HCT116 (cell line): ENCODE measurements around the gene ZNF837. TPM values are rescaled to one million over a fixed set of nuclear protein-coding genes. Genes with fewer than 3 reads are reported as not detected.

Experiments
- ATAC-seq: fragments of 200-7000 bp; cut with Tn5 transposase; 2 replicates; pipeline ENCODE4 v1.9.1; 2020; ENCODE audit warnings: mild to moderate bottlenecking, moderate library complexity
- BruUV-seq: library from RNA; stranded (reverse); fragments of 400-500 nt; replicated peaks from 2 replicates; lab custom pipeline; 2021; lab: Mats Ljungman, UMichigan
- CTCF ChIA-PET: fragments of 300-600 bp; sonication (Branson Sonifier 250); formaldehyde crosslinking; loops from one replicate; lab custom pipeline; 2021; ENCODE audit warnings: antibody characterized with exemption; lab: Charles Lee
- POLR2A ChIA-PET: fragments of 300-600, 350-600 bp; sonication (Branson Sonifier 250); formaldehyde crosslinking; loops from one replicate; lab custom pipeline; 2021; ENCODE audit warnings: antibody characterized with exemption; lab: Charles Lee
- RAD21 ChIA-PET, 2 experiments: fragments of 300-600 bp; sonication (Branson Sonifier 250); formaldehyde crosslinking; loops; one replicate each; lab custom pipeline; 2023; ENCODE audit warnings: low total read pairs in 2 of 2; ENCODE audit not compliant: uncharacterized antibody in 2 of 2, unreplicated experiment in 2 of 2, low non-redundant PET in 1 of 2; lab: Charles Lee
- DNase-seq: peaks from one replicate; pipeline ENCODE4 v3.0.0-alpha.2; 2010; ENCODE audit warnings: low read depth, low spot score
- H2AFZ ChIP-seq: fragments of 200-600 bp; shearing (Covaris generic), sonication (generic); 2 replicates; pipeline ENCODE4 v1.6.1; 2017; ENCODE audit warnings: low read depth, mixed run types, mixed read lengths, antibody characterized with exemption, low read length; ENCODE audit not compliant: poor library complexity, severe bottlenecking
- H3K27ac ChIP-seq: 2 replicates; pipeline ENCODE4 v1.5.1; 2012; ENCODE audit warnings: low read depth, low read length
- H3K27me3 ChIP-seq: fragments of 200-600 bp; sonication (generic); 2 replicates; pipeline ENCODE4 v1.6.1; 2016; ENCODE audit warnings: mixed run types, low read length, mixed read lengths; ENCODE audit not compliant: insufficient read depth
- H3K36me3 ChIP-seq, 2 experiments: fragments of 200-500 bp in 1 of 2; fragments of 200-600 bp in 1 of 2; sonication (Bioruptor generic) in 1 of 2; sonication (generic) in 1 of 2; 2 replicates each; pipeline versions ENCODE4 v1.5.1 to v1.6.1; 2014 to 2016; ENCODE audit warnings: low read length in 2 of 2, inconsistent platforms in 1 of 2, mixed read lengths in 1 of 2, mixed run types in 1 of 2; ENCODE audit not compliant: insufficient read depth in 2 of 2, control insufficient read depth in 1 of 2
- H3K4me1 ChIP-seq, 2 experiments: fragments of 200-600 bp in 1 of 2; sonication (generic) in 1 of 2; 2 replicates each; pipeline versions ENCODE4 v1.5.1 to v1.6.1; 2012 to 2017; ENCODE audit warnings: low read length in 2 of 2, inconsistent platforms in 1 of 2, mild to moderate bottlenecking in 1 of 2, mixed read lengths in 1 of 2, mixed run types in 1 of 2, moderate library complexity in 1 of 2; ENCODE audit not compliant: insufficient read depth in 2 of 2, control insufficient read depth in 1 of 2
- H3K4me2 ChIP-seq: fragments of 200-600 bp; sonication (generic); 2 replicates; pipeline ENCODE4 v1.6.1; 2017; ENCODE audit warnings: mixed run types, low read length, mixed read lengths
- H3K4me3 ChIP-seq, 2 experiments: fragments of 200-600 bp in 1 of 2; sonication (generic) in 1 of 2; replicated peaks in 1 of 2; 2 replicates each; pipeline ENCODE4 v1.5.1; 2011 to 2016; ENCODE audit warnings: low read length in 2 of 2, control low read depth in 1 of 2, low read depth in 1 of 2, mild to moderate bottlenecking in 1 of 2, mixed read lengths in 1 of 2, mixed run types in 1 of 2
- H3K79me2 ChIP-seq: fragments of 200-600 bp; sonication (generic); 2 replicates; pipeline ENCODE4 v1.6.1; 2017; ENCODE audit warnings: mild to moderate bottlenecking, mixed run types, low read length, moderate library complexity, mixed read lengths; ENCODE audit not compliant: insufficient read depth
- H3K9ac ChIP-seq: fragments of 200-600 bp; sonication (generic); 2 replicates; pipeline ENCODE4 v1.6.1; 2016; ENCODE audit warnings: low read length, mixed read lengths
- H3K9me2 ChIP-seq: fragments of 200-600 bp; sonication (generic), shearing (Covaris generic); 2 replicates; pipeline ENCODE4 v1.6.1; 2017; ENCODE audit warnings: mixed run types, mild to moderate bottlenecking, moderate library complexity; ENCODE audit not compliant: insufficient read depth
- H3K9me3 ChIP-seq, 2 experiments: fragments of 200-500 bp in 1 of 2; fragments of 200-600 bp in 1 of 2; sonication (Bioruptor generic) in 1 of 2; sonication (generic) in 1 of 2; 2 replicates each; pipeline ENCODE4 v1.6.1; 2014 to 2017; ENCODE audit warnings: low read length in 2 of 2, mixed read lengths in 2 of 2, inconsistent platforms in 1 of 2, low read depth in 1 of 2, mild to moderate bottlenecking in 1 of 2, mixed run types in 1 of 2, moderate library complexity in 1 of 2; ENCODE audit not compliant: control insufficient read depth in 1 of 2, insufficient read depth in 1 of 2
- H4K20me1 ChIP-seq: fragments of 200-600 bp; sonication (generic), shearing (Covaris generic); 2 replicates; pipeline ENCODE4 v1.6.1; 2017; ENCODE audit warnings: mixed run types, mild to moderate bottlenecking, moderate library complexity; ENCODE audit not compliant: insufficient read depth
- ATF3 ChIP-seq: IDR thresholded peaks from 2 replicates; pipeline ENCODE4 v1.6.1; 2012
- EZH2 ChIP-seq: fragments of 200-600 bp; sonication (generic); IDR thresholded peaks from 2 replicates; pipeline ENCODE4 v1.6.1; 2017; ENCODE audit warnings: antibody characterized with exemption, mixed run types
- EZH2phosphoT487 ChIP-seq: fragments of 200-600 bp; IDR thresholded peaks from 2 replicates; pipeline ENCODE4 v1.6.1; 2018; ENCODE audit warnings: antibody characterized with exemption, borderline replicate concordance
- JUND ChIP-seq: IDR thresholded peaks from 2 replicates; pipeline ENCODE4 v1.6.1; 2012
- POLR2A ChIP-seq: IDR thresholded peaks from 2 replicates; pipeline ENCODE4 v1.7.0; 2011; ENCODE audit warnings: borderline replicate concordance; ENCODE audit not compliant: insufficient read depth, insufficient read length; ENCODE audit errors: extremely low read depth
- POLR2AphosphoS5 ChIP-seq: IDR thresholded peaks from 2 replicates; pipeline ENCODE4 v1.6.1; 2011; ENCODE audit warnings: mild to moderate bottlenecking, low read depth, low read length, moderate library complexity
- RAD21 ChIP-seq: IDR thresholded peaks from 2 replicates; pipeline ENCODE4 v1.6.1; 2012; ENCODE audit warnings: low read depth, mild to moderate bottlenecking
- SIN3A ChIP-seq: IDR thresholded peaks from 2 replicates; pipeline ENCODE4 v1.6.1; 2012; ENCODE audit warnings: low read depth
- SP1 ChIP-seq: IDR thresholded peaks from 2 replicates; pipeline ENCODE4 v1.6.1; 2012; ENCODE audit warnings: low read depth
- TCF7L2 ChIP-seq: IDR thresholded peaks from 2 replicates; pipeline ENCODE4 v1.7.0; 2011; ENCODE audit warnings: borderline replicate concordance, inconsistent platforms; ENCODE audit not compliant: insufficient read depth, insufficient read length; ENCODE audit errors: extremely low read depth
- ZBTB33 ChIP-seq: IDR thresholded peaks from 2 replicates; pipeline ENCODE4 v1.6.1; 2011; ENCODE audit warnings: mild to moderate bottlenecking, low read length, moderate library complexity; ENCODE audit not compliant: insufficient replicate concordance; ENCODE audit errors: extremely low read depth
- ZNF274 ChIP-seq: fragments of 200-500 bp; sonication (Bioruptor generic); IDR thresholded peaks from 2 replicates; pipeline ENCODE4 v1.6.1; 2014; ENCODE audit warnings: mild to moderate bottlenecking, low read depth, low read length, inconsistent platforms
- intact Hi-C: fragments of 100-400 bp; cut with micrococcal nuclease; formaldehyde crosslinking; loops from 2 replicates; pipeline ENCODE4 v1.10.0; 2022
- total RNA-seq: library from RNA; stranded (reverse); gene quantifications from one replicate; pipeline ENCODE4 v1.2.1, GENCODE V29; 2021; ENCODE audit not compliant: unreplicated experiment

ZNF837 gene
- total RNA-seq, 1 experiment from 2014 or later, result 3.2 TPM

- TF ChIP-seq ATF3 (no peak), POLR2AphosphoS5 (no peak), RAD21 (no peak), EZH2phosphoT487 (no peak)
Observed at GRCh38 chr19:58354478-58355030, 26.3 kb downstream of the ZNF837 start (continued).

- ChIA-PET CTCF (no interaction called here), RAD21 (no interaction called here), POLR2A (interaction anchor here (1.9 kb wide), 1 partner anchor 9 kb away, joined by 6 read pairs; the partner anchor contains the start of gene ZNF497)
- TF ChIP-seq SP1, result no peak
- TF ChIP-seq RAD21, result no peak
- TF ChIP-seq JUND, result no peak
- TF ChIP-seq EZH2, result no peak
- TF ChIP-seq ZNF274, result no peak
- TF ChIP-seq POLR2A, result no peak
- TF ChIP-seq ZBTB33, result no peak
- no peak for TF ChIP-seq SIN3A
- TF ChIP-seq TCF7L2, result no peak
- H3K4me2 ChIP-seq, result no peak overlapping the region
- H3K27me3 ChIP-seq, result no peaks in the 10 kb centered on the region
- no peaks in the 10 kb centered on the region for H3K4me1 ChIP-seq
- H3K4me3 ChIP-seq, result no peak overlapping the region
- H2AFZ ChIP-seq, result no peak overlapping the region
- no peaks in the 10 kb centered on the region for H3K9me2 ChIP-seq
- BruUV-seq, result no TSS peak
- H4K20me1 ChIP-seq, result no peaks in the 10 kb centered on the region
- no peaks in the 10 kb centered on the region for H3K36me3 ChIP-seq
- ATAC-seq (no peak), DNase-seq (no peak)
- H3K9ac ChIP-seq, result no peak overlapping the region
- no peaks in the 10 kb centered on the region for H3K9me3 ChIP-seq
- no peak overlapping the region for H3K27ac ChIP-seq
- intact Hi-C loops, result no loop called here
- no peaks in the 10 kb centered on the region for H3K79me2 ChIP-seq
Observed at GRCh38 chr19:58353717-58354477, 26.9 kb downstream of the ZNF837 start.
